AG09319 (cell line): ENCODE data around the gene CHST13.
A peak's percentile ranks its signal among the peaks of the same experiment; 100 is the strongest.

Experiments
- DNase-seq: peaks from one replicate; pipeline ENCODE4 v3.0.0-alpha.2; 2010; ENCODE audit warnings: low read depth; ENCODE audit errors: extremely low read depth
- CTCF ChIP-seq: IDR thresholded peaks from 2 replicates; pipeline ENCODE4 v1.5.1; 2011; ENCODE audit warnings: low read depth, mild to moderate bottlenecking, inconsistent platforms, low read length, moderate library complexity

The CHST13 gene

GRCh38 chr3:126538966-126539365 is 15.0 kb downstream of the CHST13 start:
- DNase-seq: no peak
- no peak for TF ChIP-seq CTCF

DNA sequence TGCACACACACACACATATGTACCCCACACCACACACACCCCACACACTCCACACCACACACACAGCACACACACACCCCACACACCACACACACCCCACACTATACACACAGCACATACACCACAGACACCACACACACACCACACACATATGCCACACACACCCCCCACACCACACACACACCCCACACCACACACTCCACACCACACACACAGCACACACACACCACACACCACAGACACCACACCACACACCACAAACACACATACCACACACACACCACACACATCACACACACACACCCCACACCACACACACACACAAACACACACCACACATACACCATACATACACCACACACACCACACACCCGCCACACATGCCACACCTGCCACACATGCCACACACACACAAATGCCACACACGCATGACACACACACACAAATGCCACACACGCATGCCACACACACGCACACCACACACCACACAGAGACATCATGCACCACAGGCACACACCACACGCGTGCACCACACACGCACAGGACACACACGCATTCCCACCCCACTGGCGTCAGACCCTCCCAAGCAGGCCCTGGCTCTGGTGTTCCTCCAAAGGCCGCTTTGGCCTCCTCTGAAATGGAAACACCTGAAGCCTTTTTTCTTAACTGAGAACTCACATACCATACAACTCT is 15.7 kb downstream of the CHST13 start:
- DNase-seq: no peak
- no peak for TF ChIP-seq CTCF

DNA sequence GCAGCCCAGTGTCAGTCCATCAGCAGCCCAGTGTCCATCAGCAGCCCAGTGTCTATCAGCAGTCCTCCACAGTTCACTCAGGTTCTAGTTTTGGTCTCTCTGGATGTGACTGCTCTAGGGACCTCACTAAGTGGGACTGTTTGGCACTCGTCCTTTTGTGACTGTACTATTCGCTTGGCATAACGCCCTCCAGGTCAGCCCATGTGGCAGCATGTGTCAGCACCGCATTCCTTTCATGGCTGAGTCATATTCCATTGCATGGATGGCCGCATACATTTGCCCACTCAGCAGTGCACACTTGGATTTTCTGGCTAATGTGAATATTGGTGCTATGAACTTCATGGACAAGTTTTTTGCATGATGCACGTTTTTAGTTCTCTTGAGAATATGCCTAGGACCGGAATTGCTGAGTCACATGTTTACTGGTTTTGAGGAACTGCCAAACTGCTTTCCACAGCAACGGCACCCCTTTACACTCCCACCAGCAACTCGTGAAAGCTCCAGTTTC is 16.4 kb downstream of the CHST13 start:
- DNase-seq: peak; percentile 57
- no peak for TF ChIP-seq CTCF

DNA sequence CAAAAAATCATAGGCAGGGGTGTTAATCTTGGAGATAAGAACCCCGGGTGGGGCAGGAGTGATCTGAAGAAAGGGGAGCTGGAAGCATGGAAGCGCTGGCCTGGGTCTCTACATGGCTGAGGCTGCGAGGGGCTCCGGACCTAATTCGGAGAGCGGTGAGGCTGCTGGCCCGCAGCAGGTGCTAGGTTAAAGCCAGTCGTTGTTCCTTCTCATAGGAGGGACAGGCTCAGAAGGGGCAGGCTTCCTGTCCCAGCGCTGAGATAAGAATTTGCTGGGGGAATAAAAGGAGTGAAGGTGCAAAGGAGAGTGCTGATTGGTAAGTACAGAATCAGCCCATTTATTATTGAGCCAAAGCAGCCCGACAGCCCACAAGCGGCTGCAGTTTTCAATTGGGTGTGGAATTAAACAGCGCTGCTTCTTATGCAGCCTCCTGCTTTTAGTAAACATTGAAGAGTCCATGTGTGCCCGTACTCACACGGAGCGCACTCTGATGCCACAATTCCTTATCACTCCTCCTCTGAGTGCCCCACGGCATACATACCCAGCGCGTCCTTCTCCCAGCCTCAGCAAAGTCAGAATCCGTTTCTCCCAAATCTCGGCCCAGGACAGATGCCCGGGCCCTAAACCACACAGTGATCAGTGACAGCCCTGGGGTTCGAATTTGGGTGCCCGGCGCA is 17.1 kb downstream of the CHST13 start:
- DNase-seq: no peak
- TF ChIP-seq CTCF: no peak

GRCh38 chr3:126541628-126542339 is 17.8 kb downstream of the CHST13 start:
- no peak for DNase-seq
- no peak for TF ChIP-seq CTCF

DNA sequence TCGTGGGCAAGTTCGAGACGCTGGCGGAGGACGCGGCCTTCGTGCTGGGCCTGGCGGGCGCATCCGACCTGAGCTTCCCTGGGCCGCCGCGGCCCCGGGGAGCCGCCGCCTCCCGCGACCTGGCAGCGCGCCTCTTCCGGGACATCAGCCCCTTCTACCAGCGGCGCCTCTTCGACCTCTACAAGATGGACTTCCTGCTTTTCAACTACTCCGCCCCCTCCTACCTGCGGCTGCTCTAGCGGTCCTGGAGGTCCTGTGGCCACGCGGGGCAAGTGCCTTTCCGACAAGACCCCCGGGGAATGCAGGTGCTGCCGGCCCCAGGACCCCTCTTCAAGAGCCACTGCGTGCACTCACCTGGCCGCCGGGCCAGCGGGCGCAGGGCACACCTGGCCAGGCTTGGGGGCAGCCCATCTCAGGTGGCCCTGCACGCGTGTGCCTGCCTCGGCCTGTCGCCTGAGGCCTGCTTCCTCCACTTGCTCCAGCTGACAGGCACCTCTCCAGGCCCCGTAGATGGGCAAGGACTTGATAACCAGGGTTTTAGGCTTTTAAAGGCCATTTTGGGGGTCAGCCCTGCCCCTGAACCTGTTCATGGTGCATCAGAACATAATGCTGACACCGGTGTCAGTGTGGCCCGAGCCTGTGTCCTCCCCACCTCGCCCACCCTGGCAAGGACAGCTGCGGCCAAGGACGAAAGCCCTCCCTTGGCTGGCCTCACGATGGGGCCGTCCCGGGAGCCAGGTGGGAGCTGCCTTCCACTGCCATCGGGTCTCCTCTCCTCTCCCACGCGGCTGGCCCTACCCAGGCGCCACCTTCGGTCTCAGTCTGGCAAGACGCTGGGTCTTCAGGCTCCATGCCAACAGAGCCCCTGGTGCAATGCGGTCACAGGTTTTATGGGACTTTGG is 18.6 kb downstream of the CHST13 start:
- no peak for TF ChIP-seq CTCF
- DNase-seq: no peak
